ENCODE measurements around the gene RPS6KA2. TPM values are rescaled to one million over a fixed set of nuclear protein-coding genes. Genes with fewer than 3 reads are reported as not detected.
A peak's percentile ranks its signal among the peaks of the same experiment; 100 is the strongest.

The RPS6KA2 gene
- total RNA-seq, 1 experiment from 2014 or later = 7.2 TPM

GRCh38 chr6:166514196-166514595 lies 112.9 kb downstream of the RPS6KA2 start:
- H3K4me1 ChIP-seq (ENCODE audit: low read length) = peaks cover 50% of the 10 kb centered on the region
- H3K79me2 ChIP-seq (ENCODE audit: low read length) = no peaks in the 10 kb centered on the region
- peaks cover 4% of the 10 kb centered on the region; the same call in 1 of the 2 replicates for H3K9me3 ChIP-seq (ENCODE audit: low read length)
- H3K9ac ChIP-seq (ENCODE audit: low read length) = peak overlapping the region; percentile 37; the same call in 1 of the 2 replicates
- H3K4me2 ChIP-seq (ENCODE audit: low read depth, low read length, poor library complexity, severe bottlenecking) = no peak overlapping the region
- H4K20me1 ChIP-seq (ENCODE audit: insufficient read depth, low read depth, low read length) = no peaks in the 10 kb centered on the region
- no peak overlapping the region for H3K4me3 ChIP-seq (ENCODE audit: low read length)
- H3K9me2 ChIP-seq (replicated peaks; ENCODE audit: insufficient read depth, low read length) = no peaks in the 10 kb centered on the region
- peak overlapping the region; percentile 29; the same call in 1 of the 2 replicates for H3K27ac ChIP-seq (ENCODE audit: low read length)
- peak; percentile 49 for DNase-seq
- H3K27me3 ChIP-seq (ENCODE audit: low read length) = no peaks in the 10 kb centered on the region
- no peak overlapping the region for H2AFZ ChIP-seq (ENCODE audit: low read length)
- peaks cover 7% of the 10 kb centered on the region; the same call in 1 of the 2 replicates for H3K36me3 ChIP-seq (ENCODE audit: insufficient read depth, low read length)

GRCh38 chr6:166512567-166512966 lies 114.5 kb downstream of the RPS6KA2 start:
- Histone ChIP-seq H3K27me3 (ENCODE audit: low read length) (no peaks in the 10 kb centered on the region), H3K9me2 (replicated peaks; ENCODE audit: insufficient read depth, low read length) (no peaks in the 10 kb centered on the region), H3K27ac (ENCODE audit: low read length) (no peak overlapping the region), H3K4me1 (ENCODE audit: low read length) (peaks cover 50% of the 10 kb centered on the region), H4K20me1 (ENCODE audit: insufficient read depth, low read depth, low read length) (no peaks in the 10 kb centered on the region), H3K9ac (ENCODE audit: low read length) (no peak overlapping the region), H3K79me2 (ENCODE audit: low read length) (no peaks in the 10 kb centered on the region), H2AFZ (ENCODE audit: low read length) (no peak overlapping the region), H3K4me3 (ENCODE audit: low read length) (no peak overlapping the region), H3K4me2 (ENCODE audit: low read depth, low read length, poor library complexity, severe bottlenecking) (peak overlapping the region; percentile 16), H3K36me3 (ENCODE audit: insufficient read depth, low read length) (no peaks in the 10 kb centered on the region; the same call in 1 of the 2 replicates), H3K9me3 (ENCODE audit: low read length) (no peaks in the 10 kb centered on the region)
- peak; percentile 83 for DNase-seq

DNA sequence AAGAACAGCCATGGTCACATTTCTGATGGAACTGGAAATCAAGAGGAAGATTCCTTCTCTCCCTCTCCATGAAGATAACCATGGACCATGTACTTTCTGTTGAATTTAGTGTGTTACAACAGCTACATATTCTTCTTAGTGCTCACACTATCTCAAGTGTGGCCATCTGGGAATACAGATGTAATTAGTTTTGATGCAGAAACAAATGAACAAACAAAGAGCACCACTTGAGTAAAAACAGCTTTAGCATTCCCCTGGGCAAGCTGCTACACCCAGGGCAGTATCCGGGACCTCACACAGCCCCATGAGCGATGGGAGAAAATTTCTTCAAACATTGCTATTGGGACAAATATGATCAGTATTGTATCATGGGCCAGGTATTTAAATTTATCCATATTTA lies 115.7 kb downstream of the RPS6KA2 start:
- Histone ChIP-seq H3K79me2 (ENCODE audit: low read length) (no peaks in the 10 kb centered on the region), H3K36me3 (ENCODE audit: insufficient read depth, low read length) (no peaks in the 10 kb centered on the region), H3K9me2 (replicated peaks; ENCODE audit: insufficient read depth, low read length) (no peaks in the 10 kb centered on the region), H2AFZ (ENCODE audit: low read length) (no peak overlapping the region), H3K9me3 (ENCODE audit: low read length) (no peaks in the 10 kb centered on the region), H3K9ac (ENCODE audit: low read length) (no peak overlapping the region), H3K4me3 (ENCODE audit: low read length) (no peak overlapping the region), H3K4me1 (ENCODE audit: low read length) (peaks cover 45% of the 10 kb centered on the region), H3K27me3 (ENCODE audit: low read length) (no peaks in the 10 kb centered on the region), H3K27ac (ENCODE audit: low read length) (no peak overlapping the region), H3K4me2 (ENCODE audit: low read depth, low read length, poor library complexity, severe bottlenecking) (no peak overlapping the region), H4K20me1 (ENCODE audit: insufficient read depth, low read depth, low read length) (no peaks in the 10 kb centered on the region)
- DNase-seq = no peak

DNA sequence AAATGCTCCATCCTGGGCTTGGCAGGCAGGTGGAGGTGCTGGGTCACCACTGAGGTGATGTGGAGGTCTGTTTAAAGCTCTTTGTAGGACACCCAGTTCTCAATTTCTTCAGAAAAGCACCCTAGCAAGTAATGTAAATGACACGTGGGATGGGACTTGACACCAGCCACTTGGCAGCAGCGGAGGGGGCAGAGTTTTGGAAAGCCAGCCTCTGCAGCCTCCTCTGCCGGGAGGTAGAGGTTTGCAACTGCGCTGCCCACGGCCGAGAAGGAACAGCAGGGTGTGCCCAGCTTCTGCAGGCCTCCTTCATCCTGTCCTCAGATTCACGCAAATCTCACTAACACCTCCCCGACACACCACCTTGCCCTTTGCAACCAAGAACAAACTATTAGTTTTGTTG lies 117.9 kb downstream of the RPS6KA2 start:
- Histone ChIP-seq H2AFZ (ENCODE audit: low read length) (no peak overlapping the region), H3K4me3 (ENCODE audit: low read length) (no peak overlapping the region), H4K20me1 (ENCODE audit: insufficient read depth, low read depth, low read length) (no peaks in the 10 kb centered on the region), H3K9me2 (replicated peaks; ENCODE audit: insufficient read depth, low read length) (no peaks in the 10 kb centered on the region), H3K79me2 (ENCODE audit: low read length) (no peaks in the 10 kb centered on the region), H3K4me2 (ENCODE audit: low read depth, low read length, poor library complexity, severe bottlenecking) (no peak overlapping the region), H3K4me1 (ENCODE audit: low read length) (peaks cover 37% of the 10 kb centered on the region), H3K9ac (ENCODE audit: low read length) (no peak overlapping the region), H3K27me3 (ENCODE audit: low read length) (no peaks in the 10 kb centered on the region), H3K9me3 (ENCODE audit: low read length) (no peaks in the 10 kb centered on the region), H3K36me3 (ENCODE audit: insufficient read depth, low read length) (no peaks in the 10 kb centered on the region), H3K27ac (ENCODE audit: low read length) (no peak overlapping the region)
- DNase-seq = no peak

GRCh38 chr6:166508726-166509125 lies 118.3 kb downstream of the RPS6KA2 start:
- no peaks in the 10 kb centered on the region for H3K9me2 ChIP-seq (replicated peaks; ENCODE audit: insufficient read depth, low read length)
- H3K4me1 ChIP-seq (ENCODE audit: low read length) = peaks cover 37% of the 10 kb centered on the region
- H3K4me3 ChIP-seq (ENCODE audit: low read length) = no peak overlapping the region
- H4K20me1 ChIP-seq (ENCODE audit: insufficient read depth, low read depth, low read length) = no peaks in the 10 kb centered on the region
- H3K36me3 ChIP-seq (ENCODE audit: insufficient read depth, low read length) = no peaks in the 10 kb centered on the region
- H3K9ac ChIP-seq (ENCODE audit: low read length) = no peak overlapping the region
- no peak overlapping the region for H2AFZ ChIP-seq (ENCODE audit: low read length)
- H3K9me3 ChIP-seq (ENCODE audit: low read length) = no peaks in the 10 kb centered on the region
- no peaks in the 10 kb centered on the region for H3K27me3 ChIP-seq (ENCODE audit: low read length)
- H3K27ac ChIP-seq (ENCODE audit: low read length) = no peak overlapping the region
- DNase-seq = no peak
- H3K4me2 ChIP-seq (ENCODE audit: low read depth, low read length, poor library complexity, severe bottlenecking) = no peak overlapping the region
- H3K79me2 ChIP-seq (ENCODE audit: low read length) = no peaks in the 10 kb centered on the region

DNA sequence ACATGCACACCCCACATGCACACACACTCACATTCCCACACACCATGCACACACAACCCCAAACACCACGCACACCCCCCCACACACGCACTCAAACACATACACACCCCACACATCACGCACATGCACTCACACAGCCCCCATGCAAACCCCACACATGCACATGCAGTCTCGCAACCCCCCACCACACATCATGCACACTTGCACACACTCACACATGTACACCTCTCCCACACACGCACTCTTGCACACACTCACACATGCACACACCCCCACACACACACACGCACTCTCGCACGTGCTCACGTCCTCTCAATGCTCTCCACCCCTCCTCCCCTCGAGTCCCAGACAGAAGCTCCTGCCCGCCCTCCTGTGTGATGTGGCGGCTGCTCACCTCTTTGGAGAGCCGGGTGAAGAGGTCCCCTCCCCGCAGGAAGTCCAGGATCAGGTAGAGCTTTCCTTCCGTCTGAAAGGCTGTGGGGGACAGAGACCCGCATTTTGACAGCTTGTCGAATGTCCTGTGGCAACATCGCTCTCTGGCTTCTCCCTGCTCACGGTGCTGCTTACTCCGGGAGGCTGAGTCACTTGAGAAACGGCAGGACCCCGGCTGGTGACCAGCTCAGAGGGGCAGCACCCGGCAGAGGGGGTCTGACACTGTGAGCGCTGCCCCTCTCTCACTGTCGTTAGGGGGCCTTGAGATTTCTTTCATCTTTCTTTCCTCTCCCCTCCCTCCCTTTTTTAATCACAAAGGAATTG lies 119.1 kb downstream of the RPS6KA2 start:
- Histone ChIP-seq H3K9ac (ENCODE audit: low read length) (no peak overlapping the region), H4K20me1 (ENCODE audit: insufficient read depth, low read depth, low read length) (no peaks in the 10 kb centered on the region), H3K79me2 (ENCODE audit: low read length) (no peaks in the 10 kb centered on the region), H3K4me3 (ENCODE audit: low read length) (no peak overlapping the region), H3K4me1 (ENCODE audit: low read length) (peaks cover 30% of the 10 kb centered on the region), H3K4me2 (ENCODE audit: low read depth, low read length, poor library complexity, severe bottlenecking) (no peak overlapping the region), H3K27me3 (ENCODE audit: low read length) (no peaks in the 10 kb centered on the region), H2AFZ (ENCODE audit: low read length) (no peak overlapping the region), H3K36me3 (ENCODE audit: insufficient read depth, low read length) (no peaks in the 10 kb centered on the region), H3K27ac (ENCODE audit: low read length) (no peak overlapping the region), H3K9me2 (replicated peaks; ENCODE audit: insufficient read depth, low read length) (no peaks in the 10 kb centered on the region), H3K9me3 (ENCODE audit: low read length) (no peaks in the 10 kb centered on the region)
- DNase-seq = no peak

DNA sequence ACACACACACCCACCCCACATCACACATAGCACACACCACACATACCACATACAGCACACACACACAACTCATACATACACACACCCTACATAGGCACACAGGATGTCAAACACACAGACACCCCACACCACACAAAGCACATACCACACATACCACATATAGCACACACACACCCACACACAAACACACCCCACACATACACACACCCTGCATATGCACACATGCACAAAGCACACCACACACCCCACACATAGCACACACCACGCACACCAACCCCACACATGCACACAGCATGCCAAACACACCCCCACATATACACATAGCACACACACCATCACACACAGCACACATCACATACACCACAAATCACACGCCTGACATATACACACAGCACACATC lies 119.7 kb downstream of the RPS6KA2 start:
- Histone ChIP-seq H3K4me1 (ENCODE audit: low read length) (peaks cover 24% of the 10 kb centered on the region), H3K79me2 (ENCODE audit: low read length) (no peaks in the 10 kb centered on the region), H3K36me3 (ENCODE audit: insufficient read depth, low read length) (no peaks in the 10 kb centered on the region), H2AFZ (ENCODE audit: low read length) (no peak overlapping the region), H3K27ac (ENCODE audit: low read length) (no peak overlapping the region), H3K9me3 (ENCODE audit: low read length) (no peaks in the 10 kb centered on the region), H3K27me3 (ENCODE audit: low read length) (no peaks in the 10 kb centered on the region), H3K9me2 (replicated peaks; ENCODE audit: insufficient read depth, low read length) (no peaks in the 10 kb centered on the region), H3K4me3 (ENCODE audit: low read length) (no peak overlapping the region), H4K20me1 (ENCODE audit: insufficient read depth, low read depth, low read length) (no peaks in the 10 kb centered on the region), H3K9ac (ENCODE audit: low read length) (no peak overlapping the region), H3K4me2 (ENCODE audit: low read depth, low read length, poor library complexity, severe bottlenecking) (no peak overlapping the region)
- DNase-seq = no peak

- Histone ChIP-seq H3K9me3 (ENCODE audit: low read length) (no peaks in the 10 kb centered on the region), H3K4me3 (ENCODE audit: low read length) (no peak overlapping the region), H3K27ac (ENCODE audit: low read length) (no peak overlapping the region), H3K9me2 (replicated peaks; ENCODE audit: insufficient read depth, low read length) (no peaks in the 10 kb centered on the region), H3K4me1 (ENCODE audit: low read length) (peaks cover 20% of the 10 kb centered on the region), H2AFZ (ENCODE audit: low read length) (no peak overlapping the region), H3K9ac (ENCODE audit: low read length) (no peak overlapping the region), H4K20me1 (ENCODE audit: insufficient read depth, low read depth, low read length) (no peaks in the 10 kb centered on the region), H3K4me2 (ENCODE audit: low read depth, low read length, poor library complexity, severe bottlenecking) (peak overlapping the region; percentile 10), H3K36me3 (ENCODE audit: insufficient read depth, low read length) (no peaks in the 10 kb centered on the region), H3K79me2 (ENCODE audit: low read length) (no peaks in the 10 kb centered on the region), H3K27me3 (ENCODE audit: low read length) (no peaks in the 10 kb centered on the region)
- no peak for DNase-seq
Measured at GRCh38 chr6:166505133-166505905, 121.7 kb downstream of the RPS6KA2 start.
